MCF 10A (cell line): ENCODE results near the gene RASGRP4. TPM values are rescaled to one million over a fixed set of nuclear protein-coding genes. Genes with fewer than 3 reads are reported as not detected.
"Not testable (repeated sequence)": the region's sequence is repeated elsewhere in the genome, so short reads cannot be mapped to it uniquely, and the experiment has no call there.

Source experiments
- BruUV-seq: library from RNA; stranded (reverse); fragments of 400-500 nt; replicated peaks from 2 replicates; lab custom pipeline; 2021; lab: Mats Ljungman, UMichigan
- CTCF ChIA-PET: fragments of 300-600 bp; sonication (Branson Sonifier 250); formaldehyde crosslinking; extraction: SDS; loops from one replicate; lab custom pipeline; 2021; ENCODE audit warnings: antibody characterized with exemption, inconsistent platforms; lab: Yijun Ruan, JAX
- POLR2A ChIA-PET: fragments of 300-600, 350-650 bp; sonication (Branson Sonifier 250); formaldehyde crosslinking; extraction: SDS; loops from one replicate; lab custom pipeline; 2020; ENCODE audit warnings: antibody characterized with exemption, inconsistent platforms; lab: Yijun Ruan, JAX
- DNase-seq: peaks from one replicate; pipeline ENCODE4 v3.0.0-alpha.2; 2018; ENCODE audit not compliant: unreplicated experiment
- H3K27ac Mint-ChIP-seq: one replicate; pipeline ENCODE4 v1.8.0; 2022; ENCODE audit warnings: mild to moderate bottlenecking, low read depth, mixed read lengths; ENCODE audit not compliant: unreplicated experiment
- H3K27me3 Mint-ChIP-seq: one replicate; pipeline ENCODE4 v1.8.0; 2022; ENCODE audit warnings: mixed read lengths; ENCODE audit not compliant: insufficient read depth, unreplicated experiment
- H3K36me3 Mint-ChIP-seq: one replicate; pipeline ENCODE4 v1.8.0; 2022; ENCODE audit warnings: mild to moderate bottlenecking, moderate library complexity, mixed read lengths; ENCODE audit not compliant: insufficient read depth, unreplicated experiment
- H3K4me1 Mint-ChIP-seq: one replicate; pipeline ENCODE4 v1.8.0; 2022; ENCODE audit warnings: mixed read lengths; ENCODE audit not compliant: insufficient read depth, unreplicated experiment
- H3K4me3 Mint-ChIP-seq: one replicate; pipeline ENCODE4 v1.8.0; 2022; ENCODE audit warnings: mild to moderate bottlenecking, moderate library complexity, mixed read lengths; ENCODE audit not compliant: unreplicated experiment
- H3K9me3 Mint-ChIP-seq: one replicate; pipeline ENCODE4 v1.8.0; 2022; ENCODE audit warnings: mixed read lengths; ENCODE audit not compliant: unreplicated experiment
- intact Hi-C: fragments of 100-400 bp; cut with micrococcal nuclease; formaldehyde crosslinking; loops from 2 replicates; pipeline ENCODE4 v1.14.1; 2022
- total RNA-seq: library from RNA; stranded (reverse); gene quantifications from 2 replicates; pipeline ENCODE4 v1.2.3, GENCODE V29; 2022
- TF ChIP-seq, protein P1 (sequence below): fragments of 200-600 bp; IDR thresholded peaks from one replicate; pipeline ENCODE4 v1.8.0; 2022; ENCODE audit warnings: antibody characterized with exemption, mild to moderate bottlenecking; ENCODE audit not compliant: unreplicated experiment

The RASGRP4 gene
- total RNA-seq, 1 experiment from 2014 or later, result not detected

DNA sequence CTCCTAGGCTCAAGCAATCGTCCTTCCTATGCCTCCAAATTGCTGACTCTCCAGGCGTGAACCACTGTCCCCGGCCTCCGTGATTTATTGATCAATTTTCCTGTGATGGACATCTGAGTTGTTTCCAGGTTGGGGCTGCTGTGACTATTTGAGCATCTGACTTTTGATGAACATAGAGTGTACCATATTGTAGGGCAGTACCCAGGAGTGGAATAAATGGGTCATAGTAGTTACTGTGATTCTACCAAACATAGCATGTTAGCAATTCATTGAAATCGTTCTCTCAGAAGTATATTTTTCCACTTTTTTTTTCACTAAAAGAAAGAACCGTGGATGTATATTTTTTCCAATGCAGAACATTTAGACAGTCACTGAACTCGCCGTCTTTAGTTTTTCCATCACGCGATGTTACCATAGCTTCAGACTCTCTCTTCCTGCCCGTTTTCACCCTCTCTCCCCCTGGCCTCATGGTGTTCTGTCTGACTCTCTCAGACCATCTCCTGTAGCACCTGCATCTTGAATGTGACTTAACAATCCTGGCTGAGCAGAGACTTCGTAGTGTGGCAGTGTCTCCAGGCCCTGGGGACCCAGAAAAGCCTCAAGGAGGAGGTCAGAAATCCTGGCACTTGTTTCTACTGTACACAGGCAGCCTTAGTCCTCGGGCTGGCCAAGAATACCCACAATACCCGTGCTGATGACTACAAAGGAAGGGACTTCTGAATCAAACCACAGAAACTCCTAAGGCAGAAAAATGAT, 3.2 kb upstream of the RASGRP4 start:
- ChIA-PET POLR2A (no interaction called here), CTCF (interaction anchor here (0.6 to 1.8 kb wide), 2 partner anchors 11 to 502 kb away, joined by 3 read pairs; no protein-coding TSS in a partner anchor)
- TF ChIP-seq, protein P1, sequence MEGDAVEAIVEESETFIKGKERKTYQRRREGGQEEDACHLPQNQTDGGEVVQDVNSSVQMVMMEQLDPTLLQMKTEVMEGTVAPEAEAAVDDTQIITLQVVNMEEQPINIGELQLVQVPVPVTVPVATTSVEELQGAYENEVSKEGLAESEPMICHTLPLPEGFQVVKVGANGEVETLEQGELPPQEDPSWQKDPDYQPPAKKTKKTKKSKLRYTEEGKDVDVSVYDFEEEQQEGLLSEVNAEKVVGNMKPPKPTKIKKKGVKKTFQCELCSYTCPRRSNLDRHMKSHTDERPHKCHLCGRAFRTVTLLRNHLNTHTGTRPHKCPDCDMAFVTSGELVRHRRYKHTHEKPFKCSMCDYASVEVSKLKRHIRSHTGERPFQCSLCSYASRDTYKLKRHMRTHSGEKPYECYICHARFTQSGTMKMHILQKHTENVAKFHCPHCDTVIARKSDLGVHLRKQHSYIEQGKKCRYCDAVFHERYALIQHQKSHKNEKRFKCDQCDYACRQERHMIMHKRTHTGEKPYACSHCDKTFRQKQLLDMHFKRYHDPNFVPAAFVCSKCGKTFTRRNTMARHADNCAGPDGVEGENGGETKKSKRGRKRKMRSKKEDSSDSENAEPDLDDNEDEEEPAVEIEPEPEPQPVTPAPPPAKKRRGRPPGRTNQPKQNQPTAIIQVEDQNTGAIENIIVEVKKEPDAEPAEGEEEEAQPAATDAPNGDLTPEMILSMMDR, result no peak
- no peak for DNase-seq
- Mint-ChIP-seq H3K9me3 (no peaks in the 10 kb centered on the region), H3K4me1 (no peaks in the 10 kb centered on the region), H3K36me3 (no peaks in the 10 kb centered on the region), H3K4me3 (no peak overlapping the region), H3K27ac (no peak overlapping the region), H3K27me3 (peaks cover 23% of the 10 kb centered on the region)
- no TSS peak for BruUV-seq
- intact Hi-C loops, result no loop called here

DNA sequence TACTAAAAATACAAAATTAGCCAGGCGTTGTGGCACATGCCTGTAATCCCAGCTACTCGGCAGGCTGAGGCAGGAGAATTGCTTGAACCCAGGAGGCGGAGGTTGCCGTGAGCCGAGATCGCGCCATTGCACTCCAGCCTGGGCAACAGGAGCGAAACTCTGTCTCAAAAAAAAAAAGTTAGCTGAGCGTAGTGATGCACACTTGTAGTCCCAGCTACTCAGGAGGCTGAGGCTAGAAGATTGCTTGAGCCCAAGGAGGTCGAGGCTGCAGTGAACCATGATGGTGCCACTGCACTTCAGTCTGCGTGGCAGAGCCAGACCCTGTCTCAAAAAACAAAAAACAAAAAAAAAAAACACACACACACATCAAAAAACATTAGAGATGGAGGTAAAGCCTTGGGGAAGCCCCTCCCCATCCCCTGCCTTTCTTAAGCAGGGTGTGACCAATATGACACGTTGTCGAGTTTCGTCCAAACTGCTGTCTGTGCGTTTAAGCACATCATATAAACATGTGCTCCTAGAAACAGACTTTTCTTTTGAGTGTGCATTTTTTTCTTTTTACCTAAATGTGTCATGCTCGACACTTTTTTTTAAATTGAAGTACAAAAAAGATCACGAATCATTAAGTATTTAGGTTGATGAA, 1.1 kb upstream of the RASGRP4 start:
- H3K9me3 Mint-ChIP-seq, intact Hi-C loops, DNase-seq, H3K4me3 Mint-ChIP-seq, POLR2A ChIA-PET, H3K36me3 Mint-ChIP-seq, CTCF ChIA-PET, H3K4me1 Mint-ChIP-seq, H3K27ac Mint-ChIP-seq, BruUV-seq: not testable (repeated sequence)
- peaks cover 18% of the 10 kb centered on the region for H3K27me3 Mint-ChIP-seq

DNA sequence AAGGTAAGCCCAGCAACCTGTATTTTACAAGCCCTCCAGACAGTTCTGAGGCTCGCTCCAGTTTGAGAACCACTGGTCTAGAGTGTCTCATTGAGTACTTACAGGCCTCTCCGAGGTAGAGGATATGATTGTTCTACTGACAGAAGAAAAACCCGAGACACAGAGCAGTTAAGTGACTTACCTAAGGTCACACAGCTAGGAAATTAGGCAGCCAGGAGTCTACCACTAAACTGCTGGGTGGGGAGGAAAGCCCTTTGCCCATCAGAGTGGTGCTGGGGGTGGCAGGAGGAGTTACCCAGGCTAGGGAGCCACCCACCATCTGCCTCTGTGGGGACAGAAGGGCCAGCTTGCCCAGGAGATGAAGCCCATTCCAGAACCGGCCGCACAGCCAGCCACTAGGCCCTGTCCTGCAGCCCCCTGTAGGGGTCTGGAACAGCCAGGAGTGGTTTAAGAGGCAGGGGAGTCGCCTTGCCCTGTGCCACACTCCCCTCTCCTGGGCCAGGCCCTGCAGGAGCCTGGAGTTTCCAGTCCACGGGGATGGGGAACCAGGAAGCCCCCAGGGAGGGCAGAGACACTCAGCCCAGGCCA, 703 bp downstream of the RASGRP4 start:
- H3K27ac Mint-ChIP-seq, result no peak overlapping the region
- BruUV-seq, result no TSS peak
- intact Hi-C loops, result no loop called here
- H3K36me3 Mint-ChIP-seq, result no peaks in the 10 kb centered on the region
- H3K4me1 Mint-ChIP-seq, result no peaks in the 10 kb centered on the region
- POLR2A ChIA-PET, result no interaction called here
- CTCF ChIA-PET, result interaction anchor here (0.6 kb wide), 1 partner anchor 455 kb away, joined by 3 read pairs; no protein-coding TSS in a partner anchor
- no peaks in the 10 kb centered on the region for H3K9me3 Mint-ChIP-seq
- no peak overlapping the region for H3K4me3 Mint-ChIP-seq
- TF ChIP-seq, protein P1, result no peak
- DNase-seq, result no peak
- peaks cover 21% of the 10 kb centered on the region for H3K27me3 Mint-ChIP-seq

DNA sequence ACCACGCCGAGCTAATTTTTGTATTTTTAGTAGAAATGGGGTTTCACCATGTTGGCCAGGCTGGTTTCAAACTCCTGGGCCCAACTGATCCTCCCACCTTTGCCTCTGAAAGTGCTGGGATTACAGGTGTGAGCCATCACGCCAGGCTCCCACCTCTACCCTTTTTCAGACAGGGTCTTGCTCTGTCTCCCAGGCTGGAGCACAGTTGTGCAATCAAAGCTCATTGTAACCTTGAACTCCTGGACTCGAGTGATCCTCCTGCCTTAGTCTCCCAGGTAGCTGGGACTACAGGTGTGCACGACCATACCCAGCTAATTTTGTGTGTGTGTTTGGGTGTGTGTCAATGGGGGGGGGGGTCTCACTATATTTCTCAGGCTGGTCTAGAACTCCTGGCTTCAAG, 1.7 kb downstream of the RASGRP4 start:
- CTCF ChIA-PET, result interaction anchor here (0.6 to 1.2 kb wide), 3 partner anchors 22 to 527 kb away, joined by 3 to 5 read pairs (median 3); partner anchors contain the start of gene FAM98C
- H3K36me3 Mint-ChIP-seq, result no peaks in the 10 kb centered on the region
- H3K9me3 Mint-ChIP-seq, result no peaks in the 10 kb centered on the region
- DNase-seq, result no peak
- no peak overlapping the region for H3K4me3 Mint-ChIP-seq
- POLR2A ChIA-PET, result no interaction called here
- peaks cover 19% of the 10 kb centered on the region for H3K27me3 Mint-ChIP-seq
- intact Hi-C loops, result no loop called here
- BruUV-seq, result no TSS peak
- no peaks in the 10 kb centered on the region for H3K4me1 Mint-ChIP-seq
- no peak overlapping the region for H3K27ac Mint-ChIP-seq
- TF ChIP-seq, protein P1, result no peak
